ENCODE data around the gene RASGRF1.

Gene RASGRF1

DNA sequence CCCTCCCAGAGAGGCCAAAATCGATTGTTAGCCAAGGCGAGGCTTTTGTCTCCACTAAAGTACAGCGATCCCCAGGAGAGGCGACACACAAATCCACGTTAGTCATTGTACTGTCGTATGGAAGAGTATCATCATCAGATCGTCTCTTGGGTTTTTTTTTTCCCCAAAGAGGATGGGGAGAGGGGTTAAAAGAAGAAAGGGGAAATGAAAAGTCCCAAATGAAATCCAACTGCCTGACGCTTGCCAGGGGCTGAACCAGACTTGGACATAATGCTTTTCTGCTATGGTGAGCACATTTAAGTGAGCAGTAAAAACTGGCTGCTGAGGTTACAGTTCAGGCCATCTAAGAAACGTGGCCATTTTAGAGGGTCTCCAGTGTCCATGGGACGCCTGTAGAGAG lies 107.8 kb downstream of the RASGRF1 start:
- DNase-seq = no peak

DNA sequence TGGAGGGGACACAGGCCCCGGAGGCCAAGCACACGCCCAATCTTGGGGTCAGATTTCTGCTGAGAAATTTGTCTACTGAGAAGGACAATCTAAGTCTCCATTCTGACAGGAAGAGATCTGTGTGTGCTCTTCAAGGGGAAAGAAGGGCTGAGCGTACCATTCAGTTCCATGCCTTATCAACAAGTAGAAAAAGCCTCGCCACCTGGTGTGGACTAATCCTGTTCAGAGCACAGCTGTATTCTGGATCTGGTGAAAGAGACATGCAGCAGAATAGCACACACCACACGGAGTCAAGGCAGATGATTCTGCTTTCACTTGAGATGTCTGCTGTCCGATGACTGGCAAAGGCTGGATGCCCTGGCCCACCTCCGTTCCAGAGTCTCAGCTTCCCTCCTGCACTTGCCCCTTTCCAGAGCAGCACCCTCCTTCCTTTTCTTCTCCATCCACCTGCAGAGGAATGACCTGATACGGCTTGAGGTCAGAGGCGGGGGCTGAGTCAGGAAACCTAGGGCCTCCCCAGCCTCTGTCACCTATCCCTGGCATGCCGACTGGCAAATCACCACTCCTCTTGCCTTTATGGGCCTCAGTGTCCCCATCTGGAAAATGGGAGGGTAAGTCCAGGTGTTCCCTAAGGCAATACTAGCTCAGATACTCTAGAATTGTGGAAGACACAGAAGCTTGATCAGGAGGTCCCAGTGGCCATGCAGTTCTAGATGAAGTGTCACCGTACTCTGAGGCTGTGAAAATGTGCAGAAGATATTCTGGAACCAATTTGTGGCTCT lies 108.9 kb downstream of the RASGRF1 start:
- DNase-seq = no peak

GRCh38 chr15:78979456-78980320 lies 110.9 kb downstream of the RASGRF1 start:
- DNase-seq = peak; percentile 52

GRCh38 chr15:78978601-78979179 lies 111.9 kb downstream of the RASGRF1 start:
- no peak for DNase-seq

DNA sequence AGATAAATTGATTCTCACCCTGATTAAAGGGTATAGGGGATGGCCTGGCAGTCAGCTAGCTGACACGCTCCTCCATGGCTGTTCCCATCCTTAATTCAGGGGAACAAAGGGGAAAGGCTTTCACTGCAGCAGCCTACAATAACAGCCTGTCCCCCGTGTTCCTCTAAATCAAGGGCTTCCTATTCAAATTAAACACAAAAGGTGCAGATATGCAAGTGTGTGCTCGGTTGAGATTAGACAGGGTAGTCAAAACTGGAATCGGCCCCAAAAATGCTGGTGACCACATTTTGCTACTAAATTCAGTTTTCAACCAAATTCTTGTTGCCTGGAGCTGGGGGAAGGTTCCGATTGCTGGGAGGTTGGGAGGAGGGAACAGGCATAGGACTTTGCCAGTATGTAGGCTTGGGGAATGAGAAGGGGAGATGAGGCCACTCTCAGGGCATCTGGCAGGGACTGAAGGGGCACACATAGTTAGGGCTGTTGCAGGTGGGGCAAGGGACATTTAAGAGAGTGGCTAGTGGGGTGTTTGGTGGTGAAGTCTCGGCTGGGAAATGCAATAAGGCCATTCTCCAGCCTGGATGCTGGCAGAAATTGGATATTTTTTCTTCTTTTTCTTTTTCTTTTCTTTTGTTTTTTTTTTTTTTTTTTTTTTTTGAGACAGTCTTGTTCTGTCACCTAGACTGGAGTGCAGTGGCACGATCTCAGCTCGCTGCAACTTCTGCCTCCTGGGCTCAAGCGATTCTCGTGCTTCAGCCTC lies 112.8 kb downstream of the RASGRF1 start:
- no peak for DNase-seq

- DNase-seq = no peak
Observed at GRCh38 chr15:78977091-78977571, 113.4 kb downstream of the RASGRF1 start.

- no peak for DNase-seq
Observed at GRCh38 chr15:78976691-78977090, 113.9 kb downstream of the RASGRF1 start.

DNA sequence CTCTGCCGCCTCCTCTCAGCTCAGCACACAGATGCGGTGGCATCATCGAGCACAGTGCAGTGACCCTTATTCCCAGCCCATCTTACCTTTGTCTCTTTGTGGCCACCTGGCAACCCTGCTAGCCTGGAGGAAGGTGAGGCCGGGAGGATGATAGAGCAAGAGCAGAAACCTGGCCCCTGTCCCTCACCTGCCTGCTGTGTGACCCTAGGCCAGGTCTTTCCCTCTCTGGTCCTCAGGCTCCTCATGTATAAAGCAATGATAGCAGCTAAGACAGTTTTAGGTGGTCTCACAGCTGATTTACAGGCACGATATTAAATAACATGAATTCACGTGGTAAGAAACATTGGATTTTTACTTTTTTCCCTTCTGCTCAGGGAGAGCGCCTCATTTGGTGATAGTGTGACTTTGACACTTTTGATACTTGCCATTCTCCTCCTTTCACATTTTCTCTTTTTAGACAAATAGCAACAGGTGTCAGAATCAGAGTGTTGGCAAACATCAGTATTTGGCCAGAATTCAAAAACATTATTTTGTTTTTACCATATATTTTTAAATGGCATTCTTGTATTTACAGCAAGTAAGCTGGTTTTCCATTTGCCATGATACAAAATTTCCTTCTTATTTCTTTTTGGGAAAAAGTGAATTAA lies 116.2 kb downstream of the RASGRF1 start:
- DNase-seq = no peak

GRCh38 chr15:78969687-78970349 lies 120.8 kb downstream of the RASGRF1 start:
- no peak for DNase-seq

- DNase-seq = no peak
Observed at GRCh38 chr15:78968539-78969271, 121.9 kb downstream of the RASGRF1 start.

- no peak for DNase-seq
Observed at GRCh38 chr15:78968114-78968513, 122.5 kb downstream of the RASGRF1 start.

GRCh38 chr15:78960308-78960707 lies 130.3 kb downstream of the RASGRF1 start:
- no peak for DNase-seq

DNA sequence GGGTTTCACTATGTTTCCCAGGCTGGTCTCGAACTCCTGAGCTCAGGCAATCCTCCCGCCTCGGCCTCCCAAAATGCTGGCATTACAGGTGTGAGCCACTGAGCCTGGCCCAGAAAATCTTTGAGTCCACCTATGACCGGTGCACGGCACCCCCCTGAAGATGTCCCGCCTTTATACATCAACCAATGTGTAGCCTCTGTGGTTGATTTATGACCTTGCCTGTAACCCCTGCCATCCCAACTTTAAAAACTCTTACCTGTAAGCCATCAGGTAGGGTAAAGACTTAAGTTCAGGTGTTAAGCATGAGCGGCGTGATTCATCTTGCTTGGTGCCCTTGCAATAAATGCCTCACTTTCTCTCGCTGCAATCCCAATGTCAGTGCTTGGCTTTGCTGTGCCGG lies 131.2 kb downstream of the RASGRF1 start:
- DNase-seq = no peak

GRCh38 chr15:78957416-78958093 lies 133.0 kb downstream of the RASGRF1 start:
- no peak for DNase-seq

DNA sequence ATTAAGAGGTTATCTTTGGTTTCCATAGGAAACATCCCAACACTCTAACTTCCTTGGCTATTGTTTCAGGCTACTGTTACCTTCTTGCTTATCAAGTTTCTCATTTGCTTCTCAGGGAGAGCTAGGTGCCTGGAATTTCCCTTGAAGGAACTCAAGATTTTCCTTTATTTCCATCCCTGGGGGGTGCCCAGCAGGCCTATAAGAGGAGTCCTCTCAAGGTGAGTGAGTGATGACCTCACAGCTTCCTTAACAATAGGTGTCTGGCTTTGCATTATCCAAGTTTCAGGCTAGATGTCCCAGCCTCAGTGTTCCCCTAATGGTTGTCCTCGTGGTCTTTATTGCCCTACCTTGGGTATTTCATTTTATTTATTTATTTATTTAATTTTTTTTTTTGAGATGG lies 133.6 kb downstream of the RASGRF1 start:
- DNase-seq = no peak

- no peak for DNase-seq
Observed at GRCh38 chr15:78955355-78955754, 135.2 kb downstream of the RASGRF1 start.

GRCh38 chr15:78951841-78952238 lies 138.7 kb downstream of the RASGRF1 start:
- DNase-seq = no peak

DNA sequence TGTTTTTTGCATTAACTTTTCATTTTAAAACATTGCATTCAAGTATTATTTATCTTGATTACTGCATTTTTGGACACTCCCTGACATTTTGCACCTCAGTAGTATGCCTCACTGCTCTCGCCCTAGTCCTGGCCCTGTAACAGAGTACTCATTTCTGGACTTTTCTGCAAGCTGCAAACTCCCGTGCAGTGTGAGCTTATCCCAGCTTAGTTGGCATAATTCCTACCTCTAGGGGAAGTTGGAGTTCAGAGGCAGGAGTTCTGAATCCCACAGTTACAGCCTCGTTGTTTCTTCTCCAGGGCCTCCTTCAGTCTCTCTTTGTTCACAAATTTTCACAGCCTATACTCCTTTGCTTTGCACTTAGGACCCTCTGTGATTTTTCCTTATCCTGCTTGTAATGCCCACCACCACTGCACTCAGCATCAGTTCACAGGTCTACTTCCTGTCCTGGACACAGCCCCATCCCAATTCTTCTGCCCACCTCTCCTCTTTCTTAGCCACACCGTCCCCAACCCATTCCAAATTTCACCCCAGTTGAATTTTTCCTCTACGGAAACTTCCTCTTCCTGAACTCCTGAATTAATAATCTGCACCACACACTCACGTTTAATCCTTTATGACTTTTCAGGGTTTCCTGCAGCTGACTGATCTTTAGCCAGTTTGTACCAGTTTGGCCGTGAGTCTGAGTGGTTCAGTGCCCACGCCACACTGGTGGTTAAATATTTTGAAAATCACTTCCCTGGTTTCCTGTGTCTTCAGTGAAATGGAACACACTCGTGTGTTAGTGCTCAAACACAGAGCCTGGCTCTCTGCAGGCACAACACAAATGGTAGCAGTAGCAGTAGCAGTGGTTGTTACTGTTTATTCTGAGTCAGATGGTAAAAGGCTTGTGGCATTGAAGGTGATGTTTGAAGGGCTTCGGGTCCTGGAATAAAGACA lies 139.4 kb downstream of the RASGRF1 start:
- no peak for DNase-seq

- DNase-seq = no peak
Observed at GRCh38 chr15:78950343-78950742, 140.2 kb downstream of the RASGRF1 start.
